ENCODE data around the gene NDST4.

The NDST4 gene

DNA sequence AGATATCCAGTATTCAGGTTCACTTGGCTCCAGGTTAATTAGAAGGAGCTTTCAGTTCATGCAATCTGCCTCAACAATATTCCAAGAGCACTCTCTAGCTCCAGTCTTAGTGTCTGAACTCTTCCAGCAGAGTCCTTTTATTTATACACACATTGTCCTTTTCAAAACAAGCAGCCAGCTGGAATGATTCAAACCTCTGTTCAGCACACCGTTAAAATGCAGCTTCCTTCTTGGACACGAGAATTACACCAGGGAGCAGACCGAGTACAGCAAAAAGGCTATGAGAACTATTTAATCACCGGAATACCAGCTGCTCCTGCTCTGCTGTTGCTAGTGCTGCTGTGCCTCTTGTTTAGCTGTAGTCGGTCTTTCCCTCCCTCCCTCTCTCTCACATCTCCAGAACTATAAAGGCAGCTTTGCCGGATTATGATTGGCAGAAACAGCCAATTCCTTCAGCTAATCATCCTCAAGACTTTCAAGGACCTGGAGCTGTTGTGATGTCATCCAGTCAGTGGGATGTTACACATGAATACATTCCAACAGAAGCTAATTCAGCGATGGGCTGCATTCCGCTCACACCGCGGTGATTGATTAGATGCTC lies at the start of gene NDST4:
Gene NDST4, minus strand, starts transcription at position 115 of the 601 bp plus-strand sequence. CDS start 36,584 bp downstream, outside the sequence.
- DNase-seq (ENCODE audit: low read depth in 2 of 2) = peak in 1 of 2 donors; percentile 30
- H3K4me3 ChIP-seq (replicated peaks in 1 of 2; ENCODE audit: low read depth in 2 of 2, low read length in 2 of 2) = no peak within 1 kb of the TSS
- TF ChIP-seq, protein P1, sequence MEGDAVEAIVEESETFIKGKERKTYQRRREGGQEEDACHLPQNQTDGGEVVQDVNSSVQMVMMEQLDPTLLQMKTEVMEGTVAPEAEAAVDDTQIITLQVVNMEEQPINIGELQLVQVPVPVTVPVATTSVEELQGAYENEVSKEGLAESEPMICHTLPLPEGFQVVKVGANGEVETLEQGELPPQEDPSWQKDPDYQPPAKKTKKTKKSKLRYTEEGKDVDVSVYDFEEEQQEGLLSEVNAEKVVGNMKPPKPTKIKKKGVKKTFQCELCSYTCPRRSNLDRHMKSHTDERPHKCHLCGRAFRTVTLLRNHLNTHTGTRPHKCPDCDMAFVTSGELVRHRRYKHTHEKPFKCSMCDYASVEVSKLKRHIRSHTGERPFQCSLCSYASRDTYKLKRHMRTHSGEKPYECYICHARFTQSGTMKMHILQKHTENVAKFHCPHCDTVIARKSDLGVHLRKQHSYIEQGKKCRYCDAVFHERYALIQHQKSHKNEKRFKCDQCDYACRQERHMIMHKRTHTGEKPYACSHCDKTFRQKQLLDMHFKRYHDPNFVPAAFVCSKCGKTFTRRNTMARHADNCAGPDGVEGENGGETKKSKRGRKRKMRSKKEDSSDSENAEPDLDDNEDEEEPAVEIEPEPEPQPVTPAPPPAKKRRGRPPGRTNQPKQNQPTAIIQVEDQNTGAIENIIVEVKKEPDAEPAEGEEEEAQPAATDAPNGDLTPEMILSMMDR (IDR thresholded peaks at IDR 0.05; ENCODE audit: low read depth, low read length) = no peak

GRCh38 chr4:115159141-115159540 lies 45.7 kb upstream of the NDST4 start:
- no peak overlapping the region for H3K4me3 ChIP-seq (replicated peaks in 1 of 2; ENCODE audit: low read depth in 2 of 2, low read length in 2 of 2)
- DNase-seq (ENCODE audit: low read depth in 2 of 2) = peak in 1 of 2 donors; percentile 0
- TF ChIP-seq, protein P1 (IDR thresholded peaks at IDR 0.05; ENCODE audit: low read depth, low read length) = no peak

GRCh38 chr4:115158296-115158695 lies 44.9 kb upstream of the NDST4 start:
- no peak overlapping the region for H3K4me3 ChIP-seq (replicated peaks in 1 of 2; ENCODE audit: low read depth in 2 of 2, low read length in 2 of 2)
- no peak for DNase-seq (ENCODE audit: low read depth in 2 of 2)
- TF ChIP-seq, protein P1 (IDR thresholded peaks at IDR 0.05; ENCODE audit: low read depth, low read length) = no peak

- TF ChIP-seq, protein P1 (IDR thresholded peaks at IDR 0.05; ENCODE audit: low read depth, low read length) = no peak
- DNase-seq (ENCODE audit: low read depth in 2 of 2) = peak in 1 of 2 donors; percentile 3
- H3K4me3 ChIP-seq (replicated peaks in 1 of 2; ENCODE audit: low read depth in 2 of 2, low read length in 2 of 2) = no peak overlapping the region
Observed at GRCh38 chr4:115154826-115155225, 41.4 kb upstream of the NDST4 start.

GRCh38 chr4:115152965-115153364 lies 39.5 kb upstream of the NDST4 start:
- TF ChIP-seq, protein P1 (IDR thresholded peaks at IDR 0.05; ENCODE audit: low read depth, low read length) = no peak
- DNase-seq (ENCODE audit: low read depth in 2 of 2) = no peak
- no peak overlapping the region for H3K4me3 ChIP-seq (replicated peaks in 1 of 2; ENCODE audit: low read depth in 2 of 2, low read length in 2 of 2)

- DNase-seq (ENCODE audit: low read depth in 2 of 2) = no peak
Observed at GRCh38 chr4:115152081-115152480, 38.7 kb upstream of the NDST4 start.

More at GRCh38 chr4:115152081-115152480, 38.7 kb upstream of the NDST4 start:
- H3K4me3 ChIP-seq (replicated peaks in 1 of 2; ENCODE audit: low read depth in 2 of 2, low read length in 2 of 2) = no peak overlapping the region
- TF ChIP-seq, protein P1 (IDR thresholded peaks at IDR 0.05; ENCODE audit: low read depth, low read length) = no peak

Measured in cardiac fibroblast (primary cell).